Measurements from ENCODE around the gene OSBPL2.

OSBPL2 gene

GRCh38 chr20:62329389-62330377 lies 91.4 kb downstream of the OSBPL2 start:
- no peak for DNase-seq (ENCODE audit: low read depth)
- no peak for TF ChIP-seq CTCF (IDR thresholded peaks at IDR 0.05; ENCODE audit: control insufficient read depth, insufficient read depth, low read depth, low read length, missing control alignments)
- H3K4me3 ChIP-seq (ENCODE audit: control insufficient read depth, low read depth, low read length): no peak overlapping the region

- no peak for DNase-seq (ENCODE audit: low read depth)
- no peak for TF ChIP-seq CTCF (IDR thresholded peaks at IDR 0.05; ENCODE audit: control insufficient read depth, insufficient read depth, low read depth, low read length, missing control alignments)
- H3K4me3 ChIP-seq (ENCODE audit: control insufficient read depth, low read depth, low read length): no peak overlapping the region
Observed at GRCh38 chr20:62330576-62331317, 92.4 kb downstream of the OSBPL2 start.

- no peak for TF ChIP-seq CTCF (IDR thresholded peaks at IDR 0.05; ENCODE audit: control insufficient read depth, insufficient read depth, low read depth, low read length, missing control alignments)
- no peak for DNase-seq (ENCODE audit: low read depth)
- H3K4me3 ChIP-seq (ENCODE audit: control insufficient read depth, low read depth, low read length): no peak overlapping the region
Observed at GRCh38 chr20:62331347-62331746, 93.0 kb downstream of the OSBPL2 start.

GRCh38 chr20:62332421-62332820 lies 94.1 kb downstream of the OSBPL2 start:
- DNase-seq (ENCODE audit: low read depth): no peak
- TF ChIP-seq CTCF (IDR thresholded peaks at IDR 0.05; ENCODE audit: control insufficient read depth, insufficient read depth, low read depth, low read length, missing control alignments): no peak
- H3K4me3 ChIP-seq (ENCODE audit: control insufficient read depth, low read depth, low read length): no peak overlapping the region

GRCh38 chr20:62332989-62333819 lies 94.9 kb downstream of the OSBPL2 start:
- no peak for DNase-seq (ENCODE audit: low read depth)
- H3K4me3 ChIP-seq (ENCODE audit: control insufficient read depth, low read depth, low read length): no peak overlapping the region
- no peak for TF ChIP-seq CTCF (IDR thresholded peaks at IDR 0.05; ENCODE audit: control insufficient read depth, insufficient read depth, low read depth, low read length, missing control alignments)
